GM12872 (cell line): ENCODE data around the gene EIF2S1.

Experiments
- CTCF ChIP-seq: IDR thresholded peaks from 3 replicates; pipeline ENCODE4 v1.5.1; 2011; ENCODE audit warnings: low read depth, mild to moderate bottlenecking, low read length, moderate library complexity; ENCODE audit not compliant: insufficient read depth

Gene EIF2S1

GRCh38 chr14:67405771-67406170 lies 45.6 kb downstream of the EIF2S1 start:
- no peak for TF ChIP-seq CTCF

GRCh38 chr14:67409461-67409860 lies 49.3 kb downstream of the EIF2S1 start:
- TF ChIP-seq CTCF: no peak

- no peak for TF ChIP-seq CTCF
Observed at GRCh38 chr14:67410313-67410712, 50.2 kb downstream of the EIF2S1 start.

- TF ChIP-seq CTCF: no peak
Observed at GRCh38 chr14:67411370-67411769, 51.2 kb downstream of the EIF2S1 start.

- TF ChIP-seq CTCF: no peak
Observed at GRCh38 chr14:67411820-67412421, 51.8 kb downstream of the EIF2S1 start, which contains the start of gene PLEK2. Gene PLEK2 (minus strand): TSS chr14:67412165. CDS start chr14:67412059, 106 bp downstream.

GRCh38 chr14:67413806-67414769 lies 54.0 kb downstream of the EIF2S1 start:
- TF ChIP-seq CTCF: no peak

- no peak for TF ChIP-seq CTCF
Observed at GRCh38 chr14:67416085-67416484, 56.0 kb downstream of the EIF2S1 start.
